ENCODE results near the gene UNC79.

GRCh38 chr14:93638790-93639189, 208.1 kb downstream of the UNC79 start:
- no peak for TF ChIP-seq CTCF (IDR thresholded peaks at IDR 0.05; ENCODE audit: low read length)
- TF ChIP-seq EZH2 (IDR thresholded peaks at IDR 0.05; ENCODE audit: borderline replicate concordance, low read length), result no peak

Data from OCI-LY1 (cell line).